Liver (tissue), 9 donors: ENCODE measurements around the gene NAGS. TPM values are rescaled to one million over a fixed set of nuclear protein-coding genes. Genes with fewer than 3 reads are reported as not detected.

Experiments used
- DNase-seq: peaks from one replicate; pipeline ENCODE4 v3.0.0-alpha.2; 2017; ENCODE audit warnings: low spot score
- H3K27ac ChIP-seq, 2 donors: one replicate each; pipeline ENCODE4 v1.7.0; 2013; ENCODE audit warnings: inconsistent platforms in 2 of 2, low read length in 2 of 2, control low read depth in 1 of 2, low read depth in 1 of 2, mild to moderate bottlenecking in 1 of 2
- H3K27me3 ChIP-seq, 4 donors: one replicate each; pipeline versions ENCODE4 v1.6.1 to v1.7.0; 2013; ENCODE audit warnings: low read length in 3 of 4, inconsistent platforms in 1 of 4, mild to moderate bottlenecking in 1 of 4, moderate library complexity in 1 of 4; ENCODE audit not compliant: control insufficient read depth in 4 of 4, insufficient read depth in 4 of 4
- H3K36me3 ChIP-seq, 4 donors: one replicate each; pipeline versions ENCODE4 v1.6.1 to v1.7.0; 2013; ENCODE audit warnings: low read length in 3 of 4, mild to moderate bottlenecking in 3 of 4, low read depth in 1 of 4, moderate library complexity in 1 of 4; ENCODE audit not compliant: control insufficient read depth in 4 of 4, insufficient read depth in 3 of 4
- H3K4me1 ChIP-seq, 4 donors: one replicate each; pipeline versions ENCODE4 v1.6.1 to v1.7.0; 2013; ENCODE audit warnings: low read length in 3 of 4, mild to moderate bottlenecking in 3 of 4, moderate library complexity in 1 of 4; ENCODE audit not compliant: control insufficient read depth in 4 of 4, insufficient read depth in 4 of 4
- H3K4me3 ChIP-seq, 3 donors: one replicate each; pipeline versions ENCODE4 v1.6.1 to v1.7.0; 2013; ENCODE audit warnings: low read length in 3 of 3, control low read depth in 1 of 3, low read depth in 1 of 3, mild to moderate bottlenecking in 1 of 3
- H3K9ac ChIP-seq, 2 donors: one replicate each; pipeline ENCODE4 v1.7.0; 2013; ENCODE audit warnings: low read length in 2 of 2, mild to moderate bottlenecking in 2 of 2, moderate library complexity in 2 of 2, control low read depth in 1 of 2, low read depth in 1 of 2
- H3K9me3 ChIP-seq, 4 donors: one replicate each; pipeline versions ENCODE4 v1.6.1 to v1.7.0; 2013; ENCODE audit warnings: low read length in 3 of 4; ENCODE audit not compliant: control insufficient read depth in 4 of 4
- EGR1 ChIP-seq, 2 donors: IDR thresholded peaks; 2 replicates each; pipeline ENCODE4 v1.6.1; 2016 to 2018; ENCODE audit warnings: antibody characterized with exemption in 2 of 2, low read depth in 2 of 2
- FOXA1 ChIP-seq: IDR thresholded peaks from 2 replicates; pipeline ENCODE4 v1.6.1; 2016; ENCODE audit warnings: antibody characterized with exemption
- FOXA2 ChIP-seq: IDR thresholded peaks from 2 replicates; pipeline ENCODE4 v1.6.1; 2016; ENCODE audit warnings: antibody characterized with exemption
- GABPA ChIP-seq, 2 donors: IDR thresholded peaks in 1 of 2; conservative IDR thresholded peaks in 1 of 2; 2 replicates each; pipeline ENCODE4 v1.6.1; 2016; ENCODE audit warnings: antibody characterized with exemption in 2 of 2, mild to moderate bottlenecking in 1 of 2, moderate library complexity in 1 of 2
- HNF4A ChIP-seq, 2 donors: conservative IDR thresholded peaks; 2 replicates each; pipeline ENCODE4 v1.6.1; 2016; ENCODE audit warnings: antibody characterized with exemption in 2 of 2, mild to moderate bottlenecking in 2 of 2
- HNF4G ChIP-seq: IDR thresholded peaks from 2 replicates; pipeline ENCODE4 v1.6.1; 2016; ENCODE audit warnings: antibody characterized with exemption
- JUND ChIP-seq, 2 donors: IDR thresholded peaks; 2 replicates each; pipeline ENCODE4 v1.6.1; 2016; ENCODE audit warnings: antibody characterized with exemption in 2 of 2
- NR2F2 ChIP-seq: IDR thresholded peaks from 2 replicates; pipeline ENCODE4 v1.6.1; 2016; ENCODE audit warnings: antibody characterized with exemption
- RAD21 ChIP-seq, 2 donors: IDR thresholded peaks; 2 replicates each; pipeline ENCODE4 v1.6.1; 2016; ENCODE audit warnings: antibody characterized with exemption in 2 of 2, mild to moderate bottlenecking in 2 of 2
- RXRA ChIP-seq, 2 donors: IDR thresholded peaks; 2 replicates each; pipeline ENCODE4 v1.6.1; 2017 to 2018; ENCODE audit warnings: antibody characterized with exemption in 2 of 2, mild to moderate bottlenecking in 1 of 2
- SP1 ChIP-seq: IDR thresholded peaks from 2 replicates; pipeline ENCODE4 v1.6.1; 2018; ENCODE audit warnings: antibody characterized with exemption, mild to moderate bottlenecking
- TAF1 ChIP-seq: conservative IDR thresholded peaks from 2 replicates; pipeline ENCODE4 v1.6.1; 2016; ENCODE audit warnings: antibody characterized with exemption, mild to moderate bottlenecking
- YY1 ChIP-seq: IDR thresholded peaks from 2 replicates; pipeline ENCODE4 v1.6.1; 2016; ENCODE audit warnings: antibody characterized with exemption, mild to moderate bottlenecking
- WGBS: extraction: QIAGEN DNeasy Blood & Tissue Kit; methylation state at CpG from one replicate; pipeline ENCODE4 v1.1.7; 2013; 5-methylcytosine and 5-hydroxymethylcytosine counted together
- polyA plus RNA-seq, 2 donors: library from polyadenylated mRNA; stranded (reverse) in 1 of 2; unstranded in 1 of 2; fragments of 200-250 nt in 1 of 2; fragments of >200 nt in 1 of 2; fragmentation: Nextera tagmentation in 1 of 2; extraction: Ambion mirVana in 1 of 2; gene quantifications; one replicate each; pipeline versions ENCODE4 v1.2.1 to v1.2.3, GENCODE V29; 2013 to 2015
- total RNA-seq, 2 donors: library from RNA; depleted of rRNA; stranded (reverse); fragments of >200 nt; gene quantifications; one replicate each; pipeline ENCODE4 v1.2.3, GENCODE V29; 2014
- TF ChIP-seq, protein P1 (sequence below): IDR thresholded peaks from 2 replicates; pipeline ENCODE4 v1.6.1; 2016; ENCODE audit warnings: antibody characterized with exemption
- TF ChIP-seq, protein P2 (sequence below): fragments of 150-350 bp; IDR thresholded peaks from 2 replicates; pipeline ENCODE4 v1.5.1; 2017; ENCODE audit warnings: improper control_type of control experiment, low read depth, low read length; ENCODE audit not compliant: missing input control
- TF ChIP-seq, protein P3 (sequence below): IDR thresholded peaks from 2 replicates; pipeline ENCODE4 v1.6.1; 2016; ENCODE audit warnings: antibody characterized with exemption, mild to moderate bottlenecking
- TF ChIP-seq, protein P4 (sequence below): IDR thresholded peaks from 2 replicates; pipeline ENCODE4 v1.6.1; 2016; ENCODE audit warnings: antibody characterized with exemption
- TF ChIP-seq, protein P5 (sequence below): IDR thresholded peaks from 2 replicates; pipeline ENCODE4 v1.6.1; 2016; ENCODE audit warnings: antibody characterized with exemption
- donor health status: healthy.
- donor health status: healthy.
- donor health status: healthy.
- donor health status: healthy.
- donor health status: healthy.

The NAGS gene
- total and polyA plus RNA-seq, 4 donors: 21.5 to 29.8 (median 28.2) TPM

DNA sequence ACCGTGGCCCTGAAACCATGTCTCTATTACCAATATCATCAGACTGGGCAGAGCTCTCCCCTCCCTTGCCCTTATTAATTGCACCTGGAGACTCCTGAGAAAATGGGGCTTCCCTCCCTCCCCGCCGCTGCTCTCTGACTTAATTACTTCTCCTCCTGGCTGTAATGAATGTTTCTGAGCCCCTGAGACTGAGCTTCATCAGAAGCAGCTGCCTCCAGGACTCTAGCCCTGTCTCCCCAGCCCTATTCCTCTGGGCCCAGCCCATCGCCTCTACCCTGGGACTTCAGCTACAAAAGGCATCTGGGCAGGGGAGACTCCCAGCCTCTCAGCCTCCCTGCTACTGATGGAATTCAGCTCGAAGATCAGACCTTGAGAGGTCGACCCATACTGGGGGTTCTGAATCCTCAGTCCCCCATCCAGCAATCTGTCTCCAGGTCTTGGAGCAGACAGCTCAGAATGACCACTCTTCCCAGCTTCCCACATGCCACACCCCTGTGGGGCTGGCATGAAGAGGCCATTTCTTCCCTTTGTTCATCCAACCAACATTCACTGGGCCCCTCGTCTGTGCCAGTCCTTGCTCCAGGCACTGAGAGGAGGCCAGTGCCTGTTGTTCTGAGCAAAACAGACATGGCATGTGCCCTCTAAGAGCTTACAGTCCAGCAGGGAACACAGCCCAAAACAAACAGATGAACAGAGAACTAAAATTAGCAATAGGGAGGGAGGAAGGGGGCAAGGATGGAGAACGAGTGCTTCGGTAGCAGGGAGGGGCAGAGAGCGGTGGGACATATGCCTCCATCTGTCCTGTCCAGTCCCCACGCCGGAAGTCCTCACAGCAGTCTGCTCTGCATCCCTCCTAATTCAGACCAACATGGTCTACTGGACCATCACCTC is 17.0 kb upstream of the NAGS start:
- H3K4me1 ChIP-seq: peaks cover 0 to 10% (median 7%) of the 10 kb centered on the region in 4 donors
- no peak for DNase-seq
- WGBS: 75% methylated on average over 12 of the region's 12 CpGs
- TF ChIP-seq HNF4A (conservative IDR thresholded peaks at IDR 0.05) (no peak), FOXA2 (no peak), RAD21 (IDR thresholded peaks at IDR 0.05) (no peak), RXRA (IDR thresholded peaks at IDR 0.05) (no peak), SP1 (no peak), NR2F2 (no peak)
- TF ChIP-seq, protein P1, sequence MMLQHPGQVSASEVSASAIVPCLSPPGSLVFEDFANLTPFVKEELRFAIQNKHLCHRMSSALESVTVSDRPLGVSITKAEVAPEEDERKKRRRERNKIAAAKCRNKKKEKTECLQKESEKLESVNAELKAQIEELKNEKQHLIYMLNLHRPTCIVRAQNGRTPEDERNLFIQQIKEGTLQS: no peak
- TF ChIP-seq, protein P2, sequence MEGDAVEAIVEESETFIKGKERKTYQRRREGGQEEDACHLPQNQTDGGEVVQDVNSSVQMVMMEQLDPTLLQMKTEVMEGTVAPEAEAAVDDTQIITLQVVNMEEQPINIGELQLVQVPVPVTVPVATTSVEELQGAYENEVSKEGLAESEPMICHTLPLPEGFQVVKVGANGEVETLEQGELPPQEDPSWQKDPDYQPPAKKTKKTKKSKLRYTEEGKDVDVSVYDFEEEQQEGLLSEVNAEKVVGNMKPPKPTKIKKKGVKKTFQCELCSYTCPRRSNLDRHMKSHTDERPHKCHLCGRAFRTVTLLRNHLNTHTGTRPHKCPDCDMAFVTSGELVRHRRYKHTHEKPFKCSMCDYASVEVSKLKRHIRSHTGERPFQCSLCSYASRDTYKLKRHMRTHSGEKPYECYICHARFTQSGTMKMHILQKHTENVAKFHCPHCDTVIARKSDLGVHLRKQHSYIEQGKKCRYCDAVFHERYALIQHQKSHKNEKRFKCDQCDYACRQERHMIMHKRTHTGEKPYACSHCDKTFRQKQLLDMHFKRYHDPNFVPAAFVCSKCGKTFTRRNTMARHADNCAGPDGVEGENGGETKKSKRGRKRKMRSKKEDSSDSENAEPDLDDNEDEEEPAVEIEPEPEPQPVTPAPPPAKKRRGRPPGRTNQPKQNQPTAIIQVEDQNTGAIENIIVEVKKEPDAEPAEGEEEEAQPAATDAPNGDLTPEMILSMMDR: no peak
- H3K27me3 ChIP-seq: no peaks in the 10 kb centered on the region
- H3K27ac ChIP-seq: no peak overlapping the region
- H3K9me3 ChIP-seq: no peaks in the 10 kb centered on the region
- H3K4me3 ChIP-seq: no peak overlapping the region
- no peaks in the 10 kb centered on the region for H3K36me3 ChIP-seq
- no peak overlapping the region for H3K9ac ChIP-seq

DNA sequence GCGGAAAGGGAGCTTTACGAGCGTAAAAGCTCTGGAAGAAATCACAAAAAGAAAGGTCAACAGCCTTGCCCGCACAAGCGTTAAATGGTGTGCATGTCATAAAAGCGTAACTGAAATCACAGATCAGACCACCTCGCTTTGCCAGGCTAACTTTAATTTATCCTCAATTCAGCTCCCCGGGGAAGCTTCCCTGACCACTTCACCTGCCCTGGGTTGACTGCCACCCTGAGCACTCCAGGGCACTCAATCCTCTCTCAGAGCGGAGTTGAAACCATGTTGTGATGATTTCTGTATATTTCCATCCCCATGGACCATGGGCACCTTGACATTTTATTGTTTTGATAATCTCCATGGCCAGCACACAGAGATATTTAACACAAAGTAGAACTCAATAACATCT is 16.1 kb upstream of the NAGS start:
- TF ChIP-seq NR2F2 (no peak), SP1 (no peak), RAD21 (IDR thresholded peaks at IDR 0.05) (no peak), HNF4G (no peak), TAF1 (no peak), EGR1 (IDR thresholded peaks at IDR 0.05; ENCODE audit: low read depth in 2 of 2) (no peak), GABPA (IDR thresholded peaks at IDR 0.05 in 1 of 2, conservative IDR thresholded peaks at IDR 0.05 in 1 of 2) (no peak), YY1 (no peak), FOXA1 (no peak), JUND (IDR thresholded peaks at IDR 0.05) (no peak), FOXA2 (no peak), RXRA (IDR thresholded peaks at IDR 0.05) (no peak), HNF4A (conservative IDR thresholded peaks at IDR 0.05) (no peak)
- TF ChIP-seq, protein P3, sequence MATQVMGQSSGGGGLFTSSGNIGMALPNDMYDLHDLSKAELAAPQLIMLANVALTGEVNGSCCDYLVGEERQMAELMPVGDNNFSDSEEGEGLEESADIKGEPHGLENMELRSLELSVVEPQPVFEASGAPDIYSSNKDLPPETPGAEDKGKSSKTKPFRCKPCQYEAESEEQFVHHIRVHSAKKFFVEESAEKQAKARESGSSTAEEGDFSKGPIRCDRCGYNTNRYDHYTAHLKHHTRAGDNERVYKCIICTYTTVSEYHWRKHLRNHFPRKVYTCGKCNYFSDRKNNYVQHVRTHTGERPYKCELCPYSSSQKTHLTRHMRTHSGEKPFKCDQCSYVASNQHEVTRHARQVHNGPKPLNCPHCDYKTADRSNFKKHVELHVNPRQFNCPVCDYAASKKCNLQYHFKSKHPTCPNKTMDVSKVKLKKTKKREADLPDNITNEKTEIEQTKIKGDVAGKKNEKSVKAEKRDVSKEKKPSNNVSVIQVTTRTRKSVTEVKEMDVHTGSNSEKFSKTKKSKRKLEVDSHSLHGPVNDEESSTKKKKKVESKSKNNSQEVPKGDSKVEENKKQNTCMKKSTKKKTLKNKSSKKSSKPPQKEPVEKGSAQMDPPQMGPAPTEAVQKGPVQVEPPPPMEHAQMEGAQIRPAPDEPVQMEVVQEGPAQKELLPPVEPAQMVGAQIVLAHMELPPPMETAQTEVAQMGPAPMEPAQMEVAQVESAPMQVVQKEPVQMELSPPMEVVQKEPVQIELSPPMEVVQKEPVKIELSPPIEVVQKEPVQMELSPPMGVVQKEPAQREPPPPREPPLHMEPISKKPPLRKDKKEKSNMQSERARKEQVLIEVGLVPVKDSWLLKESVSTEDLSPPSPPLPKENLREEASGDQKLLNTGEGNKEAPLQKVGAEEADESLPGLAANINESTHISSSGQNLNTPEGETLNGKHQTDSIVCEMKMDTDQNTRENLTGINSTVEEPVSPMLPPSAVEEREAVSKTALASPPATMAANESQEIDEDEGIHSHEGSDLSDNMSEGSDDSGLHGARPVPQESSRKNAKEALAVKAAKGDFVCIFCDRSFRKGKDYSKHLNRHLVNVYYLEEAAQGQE: no peak
- TF ChIP-seq, protein P1: no peak
- TF ChIP-seq, protein P4, sequence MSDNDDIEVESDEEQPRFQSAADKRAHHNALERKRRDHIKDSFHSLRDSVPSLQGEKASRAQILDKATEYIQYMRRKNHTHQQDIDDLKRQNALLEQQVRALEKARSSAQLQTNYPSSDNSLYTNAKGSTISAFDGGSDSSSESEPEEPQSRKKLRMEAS: no peak
- TF ChIP-seq, protein P5, sequence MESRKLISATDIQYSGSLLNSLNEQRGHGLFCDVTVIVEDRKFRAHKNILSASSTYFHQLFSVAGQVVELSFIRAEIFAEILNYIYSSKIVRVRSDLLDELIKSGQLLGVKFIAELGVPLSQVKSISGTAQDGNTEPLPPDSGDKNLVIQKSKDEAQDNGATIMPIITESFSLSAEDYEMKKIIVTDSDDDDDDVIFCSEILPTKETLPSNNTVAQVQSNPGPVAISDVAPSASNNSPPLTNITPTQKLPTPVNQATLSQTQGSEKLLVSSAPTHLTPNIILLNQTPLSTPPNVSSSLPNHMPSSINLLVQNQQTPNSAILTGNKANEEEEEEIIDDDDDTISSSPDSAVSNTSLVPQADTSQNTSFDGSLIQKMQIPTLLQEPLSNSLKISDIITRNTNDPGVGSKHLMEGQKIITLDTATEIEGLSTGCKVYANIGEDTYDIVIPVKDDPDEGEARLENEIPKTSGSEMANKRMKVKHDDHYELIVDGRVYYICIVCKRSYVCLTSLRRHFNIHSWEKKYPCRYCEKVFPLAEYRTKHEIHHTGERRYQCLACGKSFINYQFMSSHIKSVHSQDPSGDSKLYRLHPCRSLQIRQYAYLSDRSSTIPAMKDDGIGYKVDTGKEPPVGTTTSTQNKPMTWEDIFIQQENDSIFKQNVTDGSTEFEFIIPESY: no peak
- TF ChIP-seq, protein P2: no peak
- WGBS: 85% methylated on average over 9 of the region's 9 CpGs
- DNase-seq: no peak
- H3K4me1 ChIP-seq: peaks cover 0 to 10% (median 6%) of the 10 kb centered on the region in 4 donors
- H3K9me3 ChIP-seq: no peaks in the 10 kb centered on the region
- H3K4me3 ChIP-seq: no peak overlapping the region
- no peaks in the 10 kb centered on the region for H3K27me3 ChIP-seq
- H3K27ac ChIP-seq: no peak overlapping the region
- H3K9ac ChIP-seq: no peak overlapping the region
- H3K36me3 ChIP-seq: no peaks in the 10 kb centered on the region
